ENCODE measurements around the gene OBSL1. TPM values are rescaled to one million over a fixed set of nuclear protein-coding genes. Genes with fewer than 3 reads are reported as not detected.

The OBSL1 gene
- total RNA-seq, 1 donor, result 39.2 TPM

GRCh38 chr2:219567791-219568361, 3.5 kb downstream of the OBSL1 start:
- no peak for DNase-seq (ENCODE audit: low read depth)
- no peak overlapping the region for H3K4me3 ChIP-seq (ENCODE audit: low read depth, low read length)
- no peak for TF ChIP-seq CTCF (IDR thresholded peaks at IDR 0.05; ENCODE audit: insufficient read depth, low read length)

GRCh38 chr2:219567131-219567530, 4.2 kb downstream of the OBSL1 start:
- DNase-seq (ENCODE audit: low read depth), result no peak
- no peak for TF ChIP-seq CTCF (IDR thresholded peaks at IDR 0.05; ENCODE audit: insufficient read depth, low read length)
- H3K4me3 ChIP-seq (ENCODE audit: low read depth, low read length), result no peak overlapping the region

GRCh38 chr2:219566640-219567039, 4.7 kb downstream of the OBSL1 start:
- DNase-seq (ENCODE audit: low read depth), result no peak
- no peak overlapping the region for H3K4me3 ChIP-seq (ENCODE audit: low read depth, low read length)
- no peak for TF ChIP-seq CTCF (IDR thresholded peaks at IDR 0.05; ENCODE audit: insufficient read depth, low read length)

DNA sequence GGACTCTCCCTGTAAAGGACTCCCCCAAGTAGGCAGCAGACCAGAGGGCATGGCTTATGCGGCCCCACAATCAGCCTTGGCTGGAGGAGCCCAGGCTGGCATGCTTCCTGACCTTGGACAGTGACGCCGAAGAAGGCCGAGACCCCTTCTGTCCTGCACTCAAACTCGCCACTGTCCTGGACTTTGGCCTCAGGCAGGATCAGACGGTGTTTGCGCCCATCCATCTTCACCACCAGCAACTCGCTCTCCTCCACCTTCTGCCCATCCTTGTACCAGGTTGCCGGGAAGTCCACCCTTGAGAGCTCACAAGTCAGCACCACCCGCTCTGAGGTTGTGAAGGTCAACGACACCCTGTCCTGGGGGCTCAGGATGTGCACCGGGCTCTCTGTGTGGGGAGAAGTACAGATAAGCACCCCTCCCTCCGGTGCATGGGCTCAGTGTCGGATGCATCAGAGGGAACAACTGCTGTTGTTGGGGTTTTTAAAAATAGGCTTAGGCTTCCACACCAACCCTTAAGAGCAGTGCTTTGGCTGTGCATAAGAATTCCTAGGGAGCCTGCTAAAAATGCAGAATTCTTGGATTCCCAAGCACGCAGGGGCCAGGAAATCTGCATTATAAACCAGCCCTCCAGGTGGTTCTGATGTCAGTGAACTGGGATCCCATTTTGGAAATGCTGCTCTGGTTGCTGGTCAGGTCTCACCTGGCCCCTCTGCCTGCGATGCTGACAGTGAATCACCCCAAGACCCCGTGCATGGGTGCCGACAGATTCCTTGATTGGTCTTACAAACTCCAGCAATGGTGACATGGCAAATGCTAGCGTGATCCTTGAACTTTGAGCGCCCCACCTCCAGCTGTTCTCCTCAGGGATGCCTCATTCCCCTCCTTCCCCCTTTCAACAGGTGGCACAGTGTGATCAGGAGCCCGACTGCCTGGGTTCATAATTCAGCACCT, 5.9 kb downstream of the OBSL1 start:
- no peak for DNase-seq (ENCODE audit: low read depth)
- no peak overlapping the region for H3K4me3 ChIP-seq (ENCODE audit: low read depth, low read length)
- no peak for TF ChIP-seq CTCF (IDR thresholded peaks at IDR 0.05; ENCODE audit: insufficient read depth, low read length)

DNA sequence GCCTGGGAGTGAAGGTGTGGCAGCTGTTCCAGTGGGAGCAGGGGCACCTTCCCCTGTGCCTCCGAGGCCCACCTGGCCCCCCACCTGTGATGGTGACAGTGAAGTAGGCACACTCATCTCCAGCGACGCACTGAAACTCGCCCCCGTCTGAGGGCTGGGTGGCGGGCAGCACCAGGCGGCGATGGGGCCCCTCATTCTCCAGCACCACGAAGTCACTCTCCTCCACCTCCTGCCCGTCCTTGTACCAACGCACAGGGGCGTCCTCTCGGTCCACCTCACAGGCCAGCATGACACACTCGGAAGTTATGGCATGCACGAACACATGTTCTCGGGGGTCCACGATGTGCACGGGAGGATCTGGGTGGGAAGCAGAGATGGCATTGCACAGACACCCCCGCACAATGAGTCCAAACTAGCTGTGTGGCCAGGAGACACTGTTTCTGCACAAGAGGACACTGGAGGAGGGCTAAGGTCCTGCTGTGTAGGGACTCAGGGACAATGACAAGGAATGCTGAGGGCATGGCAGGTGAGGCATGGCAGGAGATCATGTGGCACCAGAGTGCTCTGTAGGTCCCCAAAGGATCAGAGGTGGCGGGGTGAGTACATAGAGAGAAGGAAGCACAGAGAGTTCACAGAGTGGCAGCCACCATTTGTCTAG, 7.9 kb downstream of the OBSL1 start:
- DNase-seq (ENCODE audit: low read depth), result no peak
- no peak overlapping the region for H3K4me3 ChIP-seq (ENCODE audit: low read depth, low read length)
- TF ChIP-seq CTCF (IDR thresholded peaks at IDR 0.05; ENCODE audit: insufficient read depth, low read length), result no peak

GRCh38 chr2:219562049-219563020, 9.0 kb downstream of the OBSL1 start:
- no peak for TF ChIP-seq CTCF (IDR thresholded peaks at IDR 0.05; ENCODE audit: insufficient read depth, low read length)
- DNase-seq (ENCODE audit: low read depth), result no peak
- no peak overlapping the region for H3K4me3 ChIP-seq (ENCODE audit: low read depth, low read length)

All from fibroblast of the aortic adventitia (primary cell).